HEK293T (cell line): ENCODE measurements around the gene KCNJ3.

ENCODE experiments used
- CTCF ChIA-PET: fragments of 350-600 bp; formaldehyde crosslinking; extraction: SDS; loops from one replicate; lab custom pipeline; 2021; ENCODE audit warnings: antibody characterized with exemption, inconsistent platforms; lab: Yijun Ruan, JAX
- POLR2A ChIA-PET: fragments of 350-600 bp; formaldehyde crosslinking; extraction: SDS; loops from one replicate; lab custom pipeline; 2020; ENCODE audit warnings: antibody characterized with exemption, inconsistent platforms; lab: Yijun Ruan, JAX
- DNase-seq: peaks from one replicate; pipeline ENCODE4 v3.0.0; 2012; ENCODE audit warnings: mixed read lengths; ENCODE audit errors: extremely low spot score
- ARNT ChIP-seq: fragments of 450-650 bp; IDR thresholded peaks from 2 replicates; pipeline ENCODE4 v1.6.1; 2017; ENCODE audit warnings: mild to moderate bottlenecking
- BHLHE40 ChIP-seq: fragments of 450-650 bp; IDR thresholded peaks from 2 replicates; pipeline ENCODE4 v1.6.1; 2016; ENCODE audit warnings: mild to moderate bottlenecking, moderate library complexity, borderline replicate concordance
- CTBP1 ChIP-seq: fragments of 450-650 bp; IDR thresholded peaks from 2 replicates; pipeline ENCODE4 v1.6.1; 2016; ENCODE audit warnings: borderline replicate concordance
- ELF4 ChIP-seq: fragments of 450-650 bp; IDR thresholded peaks from 2 replicates; pipeline ENCODE4 v1.6.1; 2017; ENCODE audit warnings: antibody characterized with exemption
- FOXA1 ChIP-seq: fragments of 450-650 bp; IDR thresholded peaks from 2 replicates; pipeline ENCODE4 v1.6.1; 2016; ENCODE audit warnings: mild to moderate bottlenecking
- FOXK2 ChIP-seq: fragments of 450-650 bp; IDR thresholded peaks from 2 replicates; pipeline ENCODE4 v1.6.1; 2016; ENCODE audit warnings: mild to moderate bottlenecking
- FOXM1 ChIP-seq: fragments of 450-650 bp; IDR thresholded peaks from 2 replicates; pipeline ENCODE4 v1.6.1; 2017; ENCODE audit warnings: mild to moderate bottlenecking, borderline replicate concordance
- HDGF ChIP-seq: fragments of 450-650 bp; IDR thresholded peaks from 2 replicates; pipeline ENCODE4 v1.6.1; 2017; ENCODE audit warnings: antibody characterized with exemption, borderline replicate concordance
- L3MBTL2 ChIP-seq: fragments of 450-650 bp; conservative IDR thresholded peaks from 2 replicates; pipeline ENCODE4 v1.6.1; 2016; ENCODE audit warnings: mild to moderate bottlenecking
- LEF1 ChIP-seq: fragments of 450-650 bp; IDR thresholded peaks from 2 replicates; pipeline ENCODE4 v1.6.1; 2017; ENCODE audit warnings: mild to moderate bottlenecking, borderline replicate concordance
- NFRKB ChIP-seq: fragments of 450-650 bp; IDR thresholded peaks from 2 replicates; pipeline ENCODE4 v1.6.1; 2016; ENCODE audit warnings: mild to moderate bottlenecking, moderate library complexity
- SP1 ChIP-seq: fragments of 450-650 bp; IDR thresholded peaks from 2 replicates; pipeline ENCODE4 v1.6.1; 2017
- SUZ12 ChIP-seq: fragments of 450-650 bp; IDR thresholded peaks from 2 replicates; pipeline ENCODE4 v1.6.1; 2016; ENCODE audit warnings: mild to moderate bottlenecking
- TARDBP ChIP-seq: fragments of 450-650 bp; IDR thresholded peaks from 2 replicates; pipeline ENCODE4 v1.6.1; 2016
- ZNF384 ChIP-seq: fragments of 450-650 bp; IDR thresholded peaks from 2 replicates; pipeline ENCODE4 v1.6.1; 2016
- TF ChIP-seq, protein P1 (sequence below): fragments of 450-650 bp; IDR thresholded peaks from 2 replicates; pipeline ENCODE4 v1.6.1; 2016

Gene KCNJ3, protein sequence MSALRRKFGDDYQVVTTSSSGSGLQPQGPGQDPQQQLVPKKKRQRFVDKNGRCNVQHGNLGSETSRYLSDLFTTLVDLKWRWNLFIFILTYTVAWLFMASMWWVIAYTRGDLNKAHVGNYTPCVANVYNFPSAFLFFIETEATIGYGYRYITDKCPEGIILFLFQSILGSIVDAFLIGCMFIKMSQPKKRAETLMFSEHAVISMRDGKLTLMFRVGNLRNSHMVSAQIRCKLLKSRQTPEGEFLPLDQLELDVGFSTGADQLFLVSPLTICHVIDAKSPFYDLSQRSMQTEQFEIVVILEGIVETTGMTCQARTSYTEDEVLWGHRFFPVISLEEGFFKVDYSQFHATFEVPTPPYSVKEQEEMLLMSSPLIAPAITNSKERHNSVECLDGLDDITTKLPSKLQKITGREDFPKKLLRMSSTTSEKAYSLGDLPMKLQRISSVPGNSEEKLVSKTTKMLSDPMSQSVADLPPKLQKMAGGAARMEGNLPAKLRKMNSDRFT

DNA sequence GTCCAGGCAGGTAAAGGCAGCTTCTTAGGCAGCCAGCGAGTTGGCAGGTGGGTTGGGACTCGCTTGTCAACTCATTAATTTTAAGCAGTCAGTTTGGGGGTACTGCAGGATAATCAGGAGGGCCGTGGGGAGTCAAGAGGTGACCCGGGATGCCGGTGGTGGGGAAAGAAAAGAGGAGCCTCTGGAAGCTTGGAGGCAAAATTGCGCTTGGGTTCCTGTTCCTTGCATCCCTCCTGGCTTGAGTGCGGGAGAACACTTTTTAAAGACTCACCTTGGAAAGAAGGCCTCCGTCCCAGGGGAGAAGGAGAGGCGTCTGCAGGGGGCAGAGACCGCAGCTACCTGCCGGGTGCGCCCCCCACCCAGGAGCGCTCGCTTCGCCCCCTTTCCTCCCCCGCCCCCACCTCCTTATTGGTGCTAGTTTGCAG is at the start of gene KCNJ3:
TSS of gene KCNJ3 (plus strand) at position 400 of the 425 bp plus-strand sequence. CDS start 81 bp downstream, outside the sequence.
- ChIA-PET POLR2A (no interaction called here), CTCF (no interaction called here)
- TF ChIP-seq LEF1, result no peak
- no peak for TF ChIP-seq ARNT
- no peak for TF ChIP-seq TARDBP
- no peak for TF ChIP-seq NFRKB
- TF ChIP-seq CTBP1, result no peak
- TF ChIP-seq BHLHE40, result no peak
- no peak for TF ChIP-seq SUZ12
- TF ChIP-seq L3MBTL2, result no peak
- no peak for TF ChIP-seq FOXA1
- TF ChIP-seq, protein P1, sequence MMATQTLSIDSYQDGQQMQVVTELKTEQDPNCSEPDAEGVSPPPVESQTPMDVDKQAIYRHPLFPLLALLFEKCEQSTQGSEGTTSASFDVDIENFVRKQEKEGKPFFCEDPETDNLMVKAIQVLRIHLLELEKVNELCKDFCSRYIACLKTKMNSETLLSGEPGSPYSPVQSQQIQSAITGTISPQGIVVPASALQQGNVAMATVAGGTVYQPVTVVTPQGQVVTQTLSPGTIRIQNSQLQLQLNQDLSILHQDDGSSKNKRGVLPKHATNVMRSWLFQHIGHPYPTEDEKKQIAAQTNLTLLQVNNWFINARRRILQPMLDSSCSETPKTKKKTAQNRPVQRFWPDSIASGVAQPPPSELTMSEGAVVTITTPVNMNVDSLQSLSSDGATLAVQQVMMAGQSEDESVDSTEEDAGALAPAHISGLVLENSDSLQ, result no peak
- TF ChIP-seq ZNF384, result no peak
- no peak for TF ChIP-seq SP1
- TF ChIP-seq ELF4, result no peak
- TF ChIP-seq FOXM1, result no peak
- TF ChIP-seq HDGF, result no peak
- no peak for TF ChIP-seq FOXK2
- DNase-seq, result no peak

DNA sequence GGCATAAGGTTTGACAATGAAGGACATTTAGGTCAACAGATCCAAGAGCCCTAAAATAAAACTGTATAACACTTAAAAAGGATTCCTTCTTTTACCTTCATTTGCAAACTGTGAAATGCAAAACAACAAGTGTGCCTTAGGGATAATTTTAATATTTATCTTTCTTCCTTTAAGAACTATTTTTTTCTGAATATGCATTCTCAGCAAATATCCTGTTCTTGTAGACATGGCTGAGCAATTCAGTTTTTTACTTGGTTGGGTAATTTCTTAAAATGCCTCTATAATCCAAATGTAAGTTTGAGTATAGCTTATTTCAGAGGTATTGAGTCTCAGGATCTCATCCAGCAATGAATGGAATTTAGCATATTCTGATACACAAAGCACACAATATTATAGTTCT is 43.0 kb upstream of the KCNJ3 start:
- CTCF ChIA-PET, result no interaction called here
- TF ChIP-seq FOXK2 (no peak), ARNT (no peak), ZNF384 (no peak), LEF1 (no peak), NFRKB (no peak), FOXM1 (no peak), SP1 (no peak), CTBP1 (no peak), BHLHE40 (no peak)
- TF ChIP-seq, protein P1, result no peak
- no peak for DNase-seq
- POLR2A ChIA-PET, result no interaction called here

DNA sequence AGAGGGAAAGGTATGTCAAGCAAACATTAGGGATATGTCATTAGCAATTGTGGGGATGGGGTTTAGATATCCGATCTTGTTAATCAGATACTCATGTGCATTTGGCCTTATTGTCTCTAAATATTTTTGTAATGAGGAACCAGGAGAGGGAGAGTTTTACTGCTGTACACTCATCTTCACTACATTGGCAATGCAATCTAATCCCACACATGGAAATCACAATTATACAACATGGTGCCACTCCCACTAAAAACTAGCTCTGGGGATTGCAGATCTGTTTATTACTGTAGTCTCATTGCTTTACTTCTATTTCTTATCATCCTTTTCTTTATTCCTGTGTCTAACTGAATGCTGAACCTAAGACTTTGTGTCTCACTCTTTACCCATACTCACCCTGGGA is 39.6 kb upstream of the KCNJ3 start:
- no peak for DNase-seq
- POLR2A ChIA-PET, result no interaction called here
- CTCF ChIA-PET, result no interaction called here
- TF ChIP-seq HDGF (no peak), L3MBTL2 (no peak), BHLHE40 (no peak)

DNA sequence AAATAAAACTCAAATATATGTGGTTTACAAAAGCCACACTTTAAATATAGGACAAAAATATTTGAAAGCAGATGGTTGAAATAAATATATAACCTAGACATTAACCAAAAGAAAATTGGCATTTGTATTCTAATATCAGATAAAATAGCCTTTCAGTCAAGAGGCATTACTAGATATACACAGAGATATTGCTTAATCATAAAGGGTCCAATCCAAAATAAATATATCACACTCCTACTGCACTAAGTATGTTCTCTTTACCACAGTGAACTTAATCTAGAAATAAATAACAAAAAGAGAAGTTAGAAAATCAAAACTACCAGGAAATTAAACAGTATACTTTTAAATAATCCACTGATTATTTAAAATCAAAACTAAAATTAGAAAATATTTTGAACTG is 34.2 kb upstream of the KCNJ3 start:
- ChIA-PET CTCF (no interaction called here), POLR2A (no interaction called here)
- TF ChIP-seq BHLHE40 (no peak), LEF1 (no peak)
- DNase-seq, result no peak

DNA sequence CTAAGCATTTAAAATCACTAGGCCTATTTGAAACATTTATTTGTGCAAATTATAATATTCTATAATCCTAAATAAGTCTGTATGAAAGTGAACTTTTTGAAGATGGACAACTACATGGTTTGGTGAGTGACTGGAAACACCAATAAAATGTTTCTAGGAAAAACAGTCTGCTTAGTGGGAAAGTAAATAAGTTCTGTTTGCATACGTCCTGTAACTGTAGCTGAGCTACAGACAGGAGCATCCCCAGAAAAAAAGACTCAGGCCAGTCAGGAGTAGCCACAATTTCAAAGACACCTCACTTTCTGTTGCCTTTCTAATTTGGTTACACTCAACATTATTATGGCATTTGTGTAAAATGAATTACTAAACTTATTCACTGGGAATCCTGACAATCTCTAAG is 28.4 kb upstream of the KCNJ3 start:
- TF ChIP-seq L3MBTL2, result no peak
- POLR2A ChIA-PET, result no interaction called here
- CTCF ChIA-PET, result no interaction called here
- no peak for DNase-seq

DNA sequence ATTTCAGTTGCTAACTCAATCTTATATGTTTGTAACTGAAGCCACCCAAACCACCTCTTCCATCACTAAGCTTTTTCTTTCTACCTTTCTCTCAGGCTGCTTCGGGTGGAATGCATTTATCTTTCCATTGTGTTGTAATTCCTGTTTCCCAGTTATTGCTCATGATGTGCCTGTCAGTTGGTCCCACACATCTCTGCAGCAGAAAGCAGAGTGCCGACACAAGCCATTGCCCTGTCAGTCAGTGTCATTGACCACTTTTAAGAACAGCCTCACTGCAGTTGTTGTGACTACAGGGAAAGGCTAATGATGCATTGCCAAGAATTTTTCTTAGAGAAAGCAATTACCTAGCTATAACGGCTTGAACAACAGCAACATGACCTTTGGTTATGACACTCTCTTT is 24.8 kb upstream of the KCNJ3 start:
- ChIA-PET POLR2A (no interaction called here), CTCF (interaction anchor here (0.7 kb wide), 1 partner anchor 34 kb away, joined by 3 read pairs; no protein-coding TSS in a partner anchor)
- DNase-seq, result no peak
- no peak for TF ChIP-seq ARNT
- TF ChIP-seq ZNF384, result no peak
- no peak for TF ChIP-seq FOXK2
- TF ChIP-seq NFRKB, result no peak
- TF ChIP-seq BHLHE40, result no peak
- no peak for TF ChIP-seq LEF1
- no peak for TF ChIP-seq L3MBTL2
- TF ChIP-seq, protein P1, result no peak
- no peak for TF ChIP-seq TARDBP
- no peak for TF ChIP-seq CTBP1
- no peak for TF ChIP-seq HDGF

DNA sequence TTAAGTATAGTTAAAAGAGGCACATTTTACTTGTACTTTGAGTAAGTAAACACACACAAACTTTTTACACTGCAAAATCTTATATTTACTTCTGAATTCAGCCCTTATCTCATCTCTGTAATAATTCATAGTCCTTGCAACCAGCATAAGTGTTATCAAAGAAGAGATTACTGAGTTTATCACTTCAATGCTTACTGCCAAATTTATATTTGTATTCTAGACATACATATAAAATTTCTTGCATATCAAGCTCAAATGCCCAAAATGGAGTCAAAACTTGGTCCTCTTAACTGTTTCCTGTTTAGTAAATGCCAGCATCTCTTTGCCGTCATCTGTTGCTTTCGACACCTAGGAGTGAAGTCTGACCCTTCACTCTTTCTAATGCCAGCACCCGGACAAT is 21.1 kb upstream of the KCNJ3 start:
- ChIA-PET CTCF (no interaction called here), POLR2A (no interaction called here)
- TF ChIP-seq HDGF, result no peak
- TF ChIP-seq TARDBP, result no peak
- no peak for TF ChIP-seq BHLHE40
- TF ChIP-seq ELF4, result no peak
- TF ChIP-seq ARNT, result no peak
- TF ChIP-seq SUZ12, result no peak
- TF ChIP-seq ZNF384, result no peak
- TF ChIP-seq NFRKB, result no peak
- no peak for TF ChIP-seq LEF1
- TF ChIP-seq SP1, result no peak
- TF ChIP-seq FOXM1, result no peak
- DNase-seq, result no peak
